NCI-H446 treated with DMSO at 0.1 percent for 48 hours (cell line): Measurements from ENCODE around the gene CSNK1G3.

Source experiments
- DNase-seq: peaks from one replicate; lab custom pipeline; 2025; lab: John Stamatoyannopoulos, UW

The CSNK1G3 gene

GRCh38 chr5:123514615-123515355, 2.8 kb downstream of the CSNK1G3 start:
- DNase-seq = no peak

- DNase-seq = no peak
Observed at GRCh38 chr5:123515904-123516303, 3.9 kb downstream of the CSNK1G3 start.

- no peak for DNase-seq
Observed at GRCh38 chr5:123517476-123517875, 5.5 kb downstream of the CSNK1G3 start.

GRCh38 chr5:123518111-123518510, 6.1 kb downstream of the CSNK1G3 start:
- DNase-seq = no peak

GRCh38 chr5:123520677-123521247, 8.8 kb downstream of the CSNK1G3 start:
- no peak for DNase-seq

GRCh38 chr5:123524146-123524545, 12.2 kb downstream of the CSNK1G3 start:
- DNase-seq = no peak

- no peak for DNase-seq
Observed at GRCh38 chr5:123527190-123527589, 15.2 kb downstream of the CSNK1G3 start.

GRCh38 chr5:123528065-123528464, 16.1 kb downstream of the CSNK1G3 start:
- DNase-seq = no peak

GRCh38 chr5:123528878-123529277, 16.9 kb downstream of the CSNK1G3 start:
- DNase-seq = no peak

- no peak for DNase-seq
Observed at GRCh38 chr5:123530728-123531127, 18.8 kb downstream of the CSNK1G3 start.

GRCh38 chr5:123535648-123536047, 23.7 kb downstream of the CSNK1G3 start:
- DNase-seq = no peak

GRCh38 chr5:123537256-123537655, 25.3 kb downstream of the CSNK1G3 start:
- no peak for DNase-seq

GRCh38 chr5:123537845-123538244, 25.9 kb downstream of the CSNK1G3 start:
- no peak for DNase-seq

- no peak for DNase-seq
Observed at GRCh38 chr5:123538670-123539459, 26.9 kb downstream of the CSNK1G3 start.

GRCh38 chr5:123540534-123540933, 28.6 kb downstream of the CSNK1G3 start:
- no peak for DNase-seq

- no peak for DNase-seq
Observed at GRCh38 chr5:123543438-123543837, 31.5 kb downstream of the CSNK1G3 start.

GRCh38 chr5:123545506-123545905, 33.5 kb downstream of the CSNK1G3 start:
- DNase-seq = no peak

GRCh38 chr5:123546657-123547056, 34.7 kb downstream of the CSNK1G3 start:
- DNase-seq = no peak

- DNase-seq = no peak
Observed at GRCh38 chr5:123549256-123549904, 37.4 kb downstream of the CSNK1G3 start.

GRCh38 chr5:123554601-123555000, 42.6 kb downstream of the CSNK1G3 start:
- DNase-seq = no peak

- DNase-seq = no peak
Observed at GRCh38 chr5:123557907-123558306, 45.9 kb downstream of the CSNK1G3 start.

- no peak for DNase-seq
Observed at GRCh38 chr5:123558762-123559433, 46.9 kb downstream of the CSNK1G3 start.
